Hematopoietic multipotent progenitor cell treated with erythropoietin and hydrocortisone succinate and interleukin-3 and kit ligand, for 8 days (in vitro differentiated cells): ENCODE measurements around the gene MYORG.
"Not testable (repeated sequence)": the region's sequence is repeated elsewhere in the genome, so short reads cannot be mapped to it uniquely, and the experiment has no call there.

Experiments
- DNase-seq: peaks from one replicate; pipeline ENCODE4 v3.0.0-alpha.2; 2015

The MYORG gene

DNA sequence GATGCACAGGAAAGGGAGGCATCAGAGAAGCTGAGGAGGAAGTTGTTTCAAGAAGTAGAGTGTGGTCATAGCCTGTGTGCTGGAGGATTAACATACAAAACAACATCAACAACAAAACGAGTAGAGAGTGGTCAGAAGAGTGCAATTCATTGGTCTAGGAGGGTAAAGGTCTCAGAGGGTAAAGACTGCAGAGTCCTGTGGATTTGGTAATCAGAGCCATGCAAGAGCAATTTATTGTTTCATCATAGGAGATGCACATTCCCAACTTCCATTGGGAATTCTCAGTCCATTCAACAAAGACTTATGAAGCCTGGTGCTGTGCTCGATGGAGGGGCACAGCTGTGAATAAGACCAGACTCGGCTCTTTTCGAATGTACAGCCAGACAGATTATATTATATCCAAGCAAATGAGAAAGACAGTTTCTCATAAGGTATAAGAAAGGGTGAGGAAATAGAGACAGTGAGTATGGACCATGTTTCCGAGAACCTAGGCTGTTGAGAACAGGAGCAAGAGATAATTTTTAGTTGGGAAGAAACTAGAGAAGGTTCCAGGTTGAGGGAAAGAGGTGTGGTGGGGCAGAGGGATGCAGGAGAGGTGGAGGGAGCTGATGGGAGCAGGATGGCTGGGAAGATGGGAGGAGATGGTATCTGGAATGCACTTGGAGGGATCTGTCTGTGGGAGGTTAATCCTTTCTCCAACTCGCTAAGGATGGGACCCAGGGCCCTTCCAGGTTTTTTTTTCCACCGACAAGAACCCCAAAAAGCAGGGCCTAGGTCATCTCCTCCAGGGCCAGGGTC lies 7.9 kb upstream of the MYORG start:
- DNase-seq = no peak

DNA sequence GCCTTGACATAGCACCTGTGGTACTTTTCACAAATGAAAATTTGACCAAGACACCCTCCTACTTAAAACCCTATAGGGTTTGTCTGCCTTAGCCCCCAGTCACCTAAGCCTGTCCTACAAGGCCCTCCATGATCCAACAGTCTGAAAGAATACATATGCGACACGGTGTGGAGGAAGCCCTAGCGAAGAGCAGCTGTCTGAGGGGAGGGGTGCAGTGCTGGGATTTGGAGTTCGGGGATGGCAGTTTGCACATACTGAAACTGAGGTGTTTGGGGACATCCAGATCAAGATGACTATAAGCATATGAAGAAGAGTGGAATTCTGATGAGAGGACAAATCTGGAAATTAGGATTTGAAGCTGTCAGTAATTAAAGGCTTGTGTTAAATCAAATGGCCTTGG lies 7.2 kb upstream of the MYORG start:
- no peak for DNase-seq

GRCh38 chr9:34382879-34383278 lies 6.2 kb upstream of the MYORG start:
- DNase-seq = no peak

DNA sequence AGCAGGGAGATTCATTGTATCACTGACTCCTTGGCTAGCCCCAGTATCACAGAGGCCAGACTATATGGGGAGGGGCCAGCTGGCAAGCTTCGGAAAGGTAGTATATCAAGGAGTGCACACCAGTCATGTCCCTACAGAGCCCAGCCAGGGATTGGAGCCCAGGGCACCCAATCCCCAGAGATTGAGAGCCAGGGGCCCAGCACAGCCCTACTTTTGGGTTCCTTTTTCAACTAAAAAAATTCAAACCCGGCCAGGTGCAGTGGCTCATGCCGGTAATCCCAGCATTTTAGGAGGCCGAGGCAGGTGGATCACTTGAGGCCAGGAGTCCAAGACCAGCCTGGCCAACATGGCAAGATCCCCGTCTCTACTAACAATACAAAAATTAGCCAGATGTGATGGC lies 5.4 kb upstream of the MYORG start:
- no peak for DNase-seq

DNA sequence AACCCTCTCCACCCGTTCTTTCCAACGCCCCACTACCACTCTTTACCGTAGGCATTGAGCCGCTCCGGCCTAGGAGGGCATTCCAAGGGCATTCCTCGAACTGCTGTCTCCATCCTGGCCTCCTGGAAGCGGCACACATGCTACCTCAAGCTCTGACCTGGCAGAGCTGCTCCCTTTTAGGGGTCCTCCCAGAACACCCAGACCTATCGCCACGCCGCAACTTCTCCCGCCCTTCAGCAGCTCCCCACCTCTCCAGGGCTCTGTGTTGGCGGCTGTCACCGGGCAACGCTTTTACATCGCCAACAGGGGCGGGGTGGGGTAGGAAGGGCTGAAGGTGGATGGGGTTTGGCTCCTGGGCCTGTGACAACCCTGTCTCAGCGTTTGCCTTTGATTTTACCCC lies 4.6 kb upstream of the MYORG start:
- peak; percentile 12 for DNase-seq

DNA sequence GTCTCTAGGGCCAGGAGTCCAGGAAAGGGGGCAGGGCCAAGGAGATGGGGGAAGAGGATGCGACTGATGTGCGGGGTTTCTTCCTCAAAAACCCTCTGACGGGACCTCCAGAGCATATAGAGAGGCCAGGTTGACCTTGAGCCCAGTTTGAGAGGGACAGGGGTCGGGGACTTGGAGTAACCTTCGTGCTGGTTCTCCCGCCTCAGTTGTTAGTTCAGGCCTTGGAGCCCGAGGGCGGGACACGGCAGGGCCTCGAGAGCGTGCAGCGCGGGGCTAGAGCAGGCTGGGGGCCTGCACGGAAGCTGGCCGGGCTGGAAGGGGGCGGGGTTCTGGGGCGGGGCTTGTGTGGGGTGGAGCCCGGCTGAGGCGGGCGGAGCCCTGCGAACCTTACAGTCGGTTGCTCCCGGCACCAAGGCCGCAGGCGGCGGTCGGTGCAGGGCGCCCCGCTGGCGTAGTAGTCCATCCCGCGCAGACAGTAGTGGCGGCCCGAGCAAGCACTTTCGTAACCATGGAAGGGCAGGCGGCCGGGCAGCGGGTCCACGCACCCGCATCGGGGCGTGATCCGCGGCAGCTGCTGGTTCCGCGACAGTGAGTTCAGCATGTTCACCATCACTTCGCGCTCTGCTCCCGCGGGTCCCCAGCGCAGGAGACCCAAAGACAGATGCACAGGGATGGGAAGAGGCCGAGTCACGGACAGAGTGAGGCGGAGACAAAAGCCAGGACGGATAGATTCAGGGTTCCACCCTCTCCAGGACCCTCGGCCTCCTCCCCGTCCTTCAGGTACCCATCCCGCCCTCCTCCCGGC lies 4.0 kb upstream of the MYORG start:
- DNase-seq = peak; percentile 71

DNA sequence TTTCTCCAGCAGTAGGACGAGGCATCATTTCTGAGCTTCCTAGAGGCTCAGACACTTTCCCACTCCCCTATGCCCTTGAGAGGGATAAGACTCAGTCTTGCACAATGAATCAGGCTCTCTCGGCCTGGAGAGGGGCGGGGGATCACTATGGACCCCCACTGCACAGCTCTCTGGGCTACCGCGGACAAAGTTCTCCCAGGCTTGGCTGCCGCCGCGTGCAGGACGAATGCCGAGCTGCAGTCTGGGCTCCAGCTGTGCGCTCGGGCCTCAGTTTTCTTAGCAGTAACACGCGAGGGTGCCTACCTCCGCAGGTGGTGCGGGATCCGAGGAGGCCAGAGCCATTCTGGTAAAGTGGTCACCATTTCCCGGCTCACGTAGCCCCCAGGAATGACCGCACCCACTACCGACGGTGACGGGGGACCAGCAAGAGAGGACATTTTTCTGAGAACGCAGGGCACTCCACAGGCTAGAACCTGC lies 3.4 kb upstream of the MYORG start:
- no peak for DNase-seq

DNA sequence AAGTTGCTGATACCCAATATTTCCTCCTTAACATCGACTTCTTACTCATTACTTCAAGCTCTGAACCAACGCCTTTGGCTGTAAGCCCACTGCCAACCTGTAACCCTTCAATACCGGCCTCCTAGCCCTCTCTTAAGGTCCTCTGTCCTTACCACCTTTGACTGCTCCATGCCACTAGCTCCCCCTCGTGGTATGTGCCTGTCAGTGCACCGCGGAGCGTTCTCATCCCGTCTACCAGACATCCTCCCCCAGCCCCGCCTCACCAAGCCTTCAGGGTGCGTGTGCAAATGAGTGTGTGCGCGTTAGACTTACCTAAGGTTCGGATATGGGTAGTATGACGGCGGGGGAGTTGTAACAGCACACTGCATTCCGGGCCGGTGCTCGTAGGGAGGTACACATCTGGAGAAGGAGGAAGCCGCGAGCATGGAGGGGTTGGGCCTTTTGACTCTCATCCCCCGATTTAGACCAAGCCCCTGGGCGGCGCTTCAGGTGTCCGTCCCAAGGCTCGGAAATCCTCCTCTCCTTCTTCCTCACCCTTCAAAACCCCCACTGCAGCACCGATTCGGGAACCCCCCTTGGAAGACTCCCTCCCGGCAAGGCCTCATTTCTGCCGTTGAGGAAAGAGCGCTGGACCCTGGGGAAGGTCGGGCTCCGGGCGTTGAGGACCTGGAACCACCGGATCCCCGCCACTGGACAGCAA lies 2.8 kb upstream of the MYORG start:
- peak; percentile 91 for DNase-seq

DNA sequence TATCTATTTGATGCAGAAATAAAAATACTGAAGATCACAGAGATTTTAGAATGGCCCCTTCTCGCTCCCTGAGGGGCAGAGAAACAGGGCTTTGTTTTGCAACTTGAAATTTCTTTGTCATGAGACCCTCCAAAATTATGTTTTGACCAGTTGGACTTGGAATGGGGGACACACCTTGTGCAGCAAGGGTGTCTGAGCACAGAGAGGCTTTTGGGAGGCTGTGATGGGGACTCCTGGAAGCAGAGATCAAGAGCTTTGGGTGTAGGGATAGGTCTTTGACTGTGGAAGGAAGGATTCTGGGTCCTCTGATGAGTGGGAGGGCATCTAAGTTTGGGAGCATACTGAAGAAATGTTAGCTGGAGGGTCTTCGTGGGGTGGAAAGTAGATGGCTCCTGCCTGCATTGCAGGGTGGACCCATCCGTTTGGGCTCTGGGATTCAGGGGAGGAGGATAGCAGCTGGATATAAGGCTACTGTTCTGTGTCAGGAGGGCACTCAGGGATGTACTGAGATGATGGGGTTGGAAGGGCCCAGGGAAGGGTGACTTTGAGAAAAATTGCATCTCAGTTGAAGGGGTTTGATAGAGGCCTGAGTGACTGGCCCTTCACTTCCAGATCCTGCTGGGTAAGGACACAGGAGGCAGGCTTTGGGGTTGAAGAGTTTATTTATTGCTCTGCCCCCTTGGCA lies 1.8 kb upstream of the MYORG start:
- DNase-seq = no peak

GRCh38 chr9:34377404-34377746 lies 677 bp upstream of the MYORG start:
- DNase-seq = peak; percentile 14

GRCh38 chr9:34375901-34376595 lies 650 bp downstream of the MYORG start:
- peak; percentile 13 for DNase-seq

DNA sequence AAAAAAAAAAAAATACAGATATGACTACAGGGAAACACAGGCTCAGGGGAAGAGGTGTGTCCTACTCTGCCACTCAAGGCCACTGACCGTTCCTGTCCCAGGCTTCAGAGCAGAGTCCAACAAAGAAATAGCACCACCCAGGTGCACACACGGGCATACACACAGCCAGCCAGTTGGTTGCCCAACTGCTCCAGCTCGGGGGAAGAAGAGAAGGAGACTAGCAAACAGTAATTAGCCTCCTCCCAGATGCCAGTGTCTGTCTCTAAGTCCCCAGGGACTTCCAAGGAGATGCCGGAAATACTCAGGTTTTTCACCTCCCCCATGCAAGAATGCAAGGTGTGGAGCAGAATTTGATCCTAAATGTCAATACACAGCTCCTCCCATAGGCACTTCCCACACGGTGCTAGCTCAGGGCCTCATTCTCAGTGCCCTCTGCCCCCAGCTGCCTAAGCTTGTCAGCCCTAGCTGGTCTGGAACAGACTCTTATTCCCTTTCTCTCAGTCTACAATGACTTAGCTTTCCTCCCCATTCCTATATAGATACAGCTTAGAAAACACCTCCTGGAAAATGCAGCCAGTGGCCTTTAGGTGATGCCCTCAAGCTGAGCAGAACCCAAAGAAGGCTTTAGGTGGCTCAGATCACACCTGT lies 1.7 kb downstream of the MYORG start:
- DNase-seq = no peak

DNA sequence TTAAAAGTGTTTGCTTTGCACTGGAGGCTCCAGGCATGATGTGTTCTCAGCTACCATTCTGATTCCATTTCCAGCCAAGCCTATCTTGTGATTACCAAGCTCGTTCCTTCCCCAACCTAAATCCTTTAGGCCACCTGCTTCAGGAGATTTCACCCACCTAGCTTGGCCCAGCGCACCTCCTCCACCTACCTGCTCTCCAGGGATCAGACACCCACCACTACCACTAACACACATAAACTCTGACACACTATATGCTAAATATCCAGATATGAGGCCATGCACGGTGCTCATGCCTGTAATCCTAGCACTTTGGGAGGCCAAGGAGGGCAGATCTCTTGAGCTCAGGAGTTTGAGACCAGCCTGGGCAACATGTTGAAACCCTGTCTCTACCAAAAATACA lies 2.4 kb downstream of the MYORG start:
- no peak for DNase-seq

- DNase-seq = no peak
Observed at GRCh38 chr9:34373749-34374148, 2.9 kb downstream of the MYORG start.

DNA sequence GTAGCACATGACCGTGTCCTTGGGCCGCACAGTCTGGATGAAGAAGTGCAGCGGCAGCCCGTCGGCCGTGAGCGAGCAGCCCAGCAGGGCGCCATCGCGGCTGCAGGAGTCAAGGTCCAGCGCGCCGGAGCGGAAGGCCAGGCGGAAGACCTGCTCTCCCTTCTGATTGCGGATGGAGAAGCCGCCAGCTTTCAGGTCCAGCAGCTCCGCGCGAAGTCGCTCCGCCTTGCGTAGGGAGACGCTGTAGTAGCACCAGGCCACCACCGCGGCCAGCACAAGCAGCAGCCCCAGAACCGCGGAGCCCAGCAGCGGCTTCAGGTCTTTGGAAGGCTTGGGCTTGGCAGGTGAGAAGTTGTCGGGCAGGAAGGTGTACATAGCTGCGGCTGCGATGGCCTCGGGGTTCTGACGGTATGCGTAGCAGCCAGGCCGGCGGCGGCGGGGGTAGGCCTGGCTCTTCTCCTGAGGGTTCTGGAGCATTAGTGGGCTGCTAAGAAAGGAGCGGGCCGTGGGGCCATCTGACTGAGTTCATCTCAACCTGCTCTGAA lies 4.2 kb downstream of the MYORG start:
- DNase-seq = no peak

DNA sequence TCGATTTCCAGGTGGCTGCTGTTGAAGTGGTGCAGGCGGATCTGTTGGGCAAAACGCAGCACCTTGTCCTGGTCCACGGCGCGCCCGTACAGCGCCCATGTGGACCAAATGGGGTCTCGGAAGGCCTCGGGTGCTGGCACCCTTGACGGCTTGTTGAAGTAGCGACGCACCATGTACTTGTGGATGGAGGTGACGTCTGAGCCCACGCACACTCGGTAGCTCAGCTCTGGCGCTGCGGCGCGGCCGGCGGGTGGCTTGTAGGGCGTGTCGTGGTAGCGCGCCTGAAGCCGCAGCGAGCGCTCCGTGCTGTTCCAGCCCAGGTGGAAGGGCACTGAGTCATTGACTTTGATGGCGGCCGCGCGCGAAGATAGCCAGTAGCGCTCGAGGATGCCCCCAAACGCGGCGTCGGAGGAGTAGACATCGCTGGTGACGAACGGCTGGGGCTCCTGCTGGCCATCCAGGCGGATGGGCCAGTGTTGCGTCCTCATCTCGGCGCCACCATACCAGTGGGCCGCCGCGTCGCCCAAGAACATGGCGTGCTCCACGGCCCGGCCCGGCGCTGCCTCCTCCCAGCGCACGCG lies 4.7 kb downstream of the MYORG start:
- no peak for DNase-seq

DNA sequence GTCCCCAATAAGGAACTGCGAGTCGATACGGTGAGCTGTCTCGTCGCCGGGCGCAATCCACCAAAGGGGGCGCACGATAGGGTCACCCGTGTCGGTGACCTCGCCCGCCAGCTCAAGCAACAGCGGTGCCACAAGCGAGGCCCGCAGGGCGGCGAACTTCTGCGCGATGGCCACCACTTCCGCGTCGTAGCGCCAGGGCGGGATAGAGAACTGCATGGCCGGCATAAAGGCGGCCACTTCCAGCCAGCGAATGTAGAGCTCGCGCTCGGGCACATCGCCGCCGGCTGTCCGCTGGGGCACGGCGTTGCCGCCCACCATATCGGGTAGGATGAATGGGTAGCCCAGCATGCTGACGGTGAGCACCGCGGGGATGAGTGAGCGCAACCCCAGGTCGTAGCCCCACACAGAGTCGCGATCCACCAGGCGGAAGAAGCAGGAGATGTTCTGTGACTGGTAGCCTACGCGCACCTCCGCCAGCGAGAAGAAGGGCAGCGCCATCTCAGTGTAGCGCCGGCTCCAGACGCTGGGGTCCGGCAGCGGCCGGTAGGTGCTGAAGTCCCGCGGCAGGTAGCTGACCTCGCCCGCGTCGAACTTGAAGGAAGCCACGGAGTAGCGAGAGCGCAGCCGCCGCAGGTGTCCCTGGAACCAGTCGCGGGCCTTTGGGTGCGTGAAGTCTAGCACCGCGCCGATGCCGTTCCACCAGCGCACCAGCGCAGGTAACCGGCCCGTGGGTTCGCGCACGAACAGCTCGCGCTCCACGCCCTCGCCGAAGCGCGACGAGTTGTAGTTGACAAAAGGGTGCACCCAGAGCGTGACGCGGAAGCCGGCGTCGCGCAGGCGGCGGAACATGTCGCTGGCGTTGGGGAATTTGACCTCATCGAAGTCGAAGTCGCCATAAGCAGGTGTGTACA lies 5.5 kb downstream of the MYORG start:
- no peak for DNase-seq

- DNase-seq = no peak
Observed at GRCh38 chr9:34370335-34370969, 6.2 kb downstream of the MYORG start.

DNA sequence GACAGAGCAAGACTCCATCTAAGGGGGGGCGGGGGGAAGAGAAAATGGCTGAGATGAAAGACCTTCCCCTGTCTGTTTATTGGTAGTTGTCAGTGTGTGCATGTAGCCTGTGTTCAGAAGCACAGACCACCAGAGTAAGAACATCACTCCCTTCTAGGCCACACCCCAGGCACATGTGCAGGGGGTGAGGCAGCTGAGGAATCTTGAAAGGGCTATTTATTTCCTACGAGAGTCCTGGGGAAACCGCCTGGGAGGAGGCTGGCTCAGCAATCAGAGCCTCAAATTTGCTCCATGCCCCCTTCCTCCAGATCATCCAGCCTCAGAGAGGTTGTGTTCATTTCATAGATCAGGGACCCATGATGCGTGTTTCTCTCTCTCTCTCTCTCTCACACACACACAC lies 7.1 kb downstream of the MYORG start:
- no peak for DNase-seq

- not testable (repeated sequence) for DNase-seq
Observed at GRCh38 chr9:34368796-34369195, 7.9 kb downstream of the MYORG start.
